Keratinocyte (primary cell): ENCODE results near the gene SSX2IP. TPM values are rescaled to one million over a fixed set of nuclear protein-coding genes. Genes with fewer than 3 reads are reported as not detected.
"Not testable (repeated sequence)": the region's sequence is repeated elsewhere in the genome, so short reads cannot be mapped to it uniquely, and the experiment has no call there.

Source experiments
- DNase-seq: peaks from one replicate; pipeline ENCODE4 v3.0.0-alpha.2; 2011; ENCODE audit warnings: low read depth, missing footprints, low spot score
- FAIRE-seq: peaks from 2 replicates; lab custom pipeline; 2011; peaks lifted over from hg19 to GRCh38; lab: Jason Lieb, UNC
- H2AFZ ChIP-seq: 2 replicates; pipeline ENCODE4 v1.6.0; 2012; ENCODE audit warnings: low read length, control low read depth, inconsistent platforms; ENCODE audit not compliant: control insufficient read depth
- H3K27ac ChIP-seq: 2 replicates; pipeline ENCODE4 v1.5.1; 2011; ENCODE audit warnings: low read length; ENCODE audit not compliant: control insufficient read depth, insufficient read depth
- H3K27me3 ChIP-seq: 3 replicates; pipeline ENCODE4 v1.6.0; 2011; ENCODE audit warnings: low read length; ENCODE audit not compliant: control insufficient read depth, insufficient read depth; ENCODE audit errors: extremely low read depth
- H3K36me3 ChIP-seq, 2 experiments: 2 replicates in 1 of 2; 3 replicates in 1 of 2; pipeline ENCODE4 v1.5.1; 2011; ENCODE audit warnings: low read length in 2 of 2, mild to moderate bottlenecking in 1 of 2; ENCODE audit not compliant: control insufficient read depth in 2 of 2, insufficient read depth in 2 of 2; ENCODE audit errors: extremely low read depth in 1 of 2
- H3K4me1 ChIP-seq: 3 replicates; pipeline ENCODE4 v1.5.1; 2011; ENCODE audit warnings: low read length; ENCODE audit not compliant: control insufficient read depth, insufficient read depth; ENCODE audit errors: extremely low read depth
- H3K4me2 ChIP-seq: 3 replicates; pipeline ENCODE4 v1.6.0; 2011; ENCODE audit warnings: low read depth, low read length; ENCODE audit not compliant: control insufficient read depth, insufficient read depth; ENCODE audit errors: extremely low read depth
- H3K4me3 ChIP-seq, 3 experiments: fragments of 200-600 bp in 1 of 3; sonication (generic) in 1 of 3; 2 replicates in 2 of 3; 3 replicates in 1 of 3; pipeline ENCODE4 v1.5.1; 2011 to 2016; ENCODE audit warnings: low read length in 3 of 3, mild to moderate bottlenecking in 3 of 3, control low read depth in 2 of 3, inconsistent platforms in 1 of 3, low read depth in 1 of 3, mixed read lengths in 1 of 3, mixed run types in 1 of 3, moderate library complexity in 1 of 3; ENCODE audit not compliant: control insufficient read depth in 2 of 3, insufficient read depth in 2 of 3; ENCODE audit errors: extremely low read depth in 1 of 3
- H3K79me2 ChIP-seq: 2 replicates; pipeline ENCODE4 v1.6.0; 2012; ENCODE audit warnings: low read length; ENCODE audit not compliant: control insufficient read depth, insufficient read depth
- H3K9ac ChIP-seq: 3 replicates; pipeline ENCODE4 v1.6.0; 2011; ENCODE audit warnings: low read length; ENCODE audit not compliant: control insufficient read depth, insufficient read depth; ENCODE audit errors: extremely low read depth
- H3K9me1 ChIP-seq: 3 replicates; pipeline ENCODE4 v1.6.0; 2011; ENCODE audit warnings: low read length; ENCODE audit not compliant: control insufficient read depth, insufficient read depth; ENCODE audit errors: extremely low read depth
- H3K9me3 ChIP-seq: 2 replicates; pipeline ENCODE4 v1.5.1; 2012; ENCODE audit warnings: low read depth, low read length; ENCODE audit not compliant: control insufficient read depth
- H4K20me1 ChIP-seq: 3 replicates; pipeline ENCODE4 v1.6.0; 2011; ENCODE audit warnings: low read length; ENCODE audit not compliant: control insufficient read depth, insufficient read depth; ENCODE audit errors: extremely low read depth
- CTCF ChIP-seq, 3 experiments: IDR thresholded peaks in 1 of 3; conservative IDR thresholded peaks in 1 of 3; optimal IDR thresholded peaks in 1 of 3; 2 replicates in 2 of 3; 3 replicates in 1 of 3; pipeline versions ENCODE3 to v1.5.1; 2011; ENCODE audit warnings: low read length in 3 of 3, mild to moderate bottlenecking in 3 of 3, moderate library complexity in 2 of 3, control low read depth in 1 of 3, inconsistent platforms in 1 of 3; ENCODE audit not compliant: insufficient read depth in 2 of 3; ENCODE audit errors: extremely low read depth in 1 of 3
- EZH2 ChIP-seq: IDR thresholded peaks from one replicate; pipeline ENCODE4 v1.6.1; 2012; ENCODE audit warnings: inconsistent platforms, mild to moderate bottlenecking, low read length, moderate library complexity
- dilution Hi-C: fragments of 300-500 bp; cut with MboI; formaldehyde crosslinking; loops from one replicate; pipeline ENCODE4 v1.7.0; 2020; ENCODE audit warnings: low sequenced_read_pairs; ENCODE audit not compliant: extremely low pct_ligation_motif_present
- polyA plus RNA-seq, 5 experiments: library from polyadenylated mRNA; depleted of rRNA in 3 of 5; stranded (reverse) in 3 of 5; stranded (forward) in 1 of 5; unstranded in 1 of 5; fragments of >200 nt; gene quantifications; 1 replicate in 1 of 5; 2 replicates in 3 of 5; 3 replicates in 1 of 5; pipeline versions ENCODE4 v1.2.1 to v1.2.3, GENCODE V29; 2011 to 2012; ENCODE audit warnings: missing spikeins in 2 of 5, low read depth in 1 of 5, low replicate concordance in 1 of 5

Gene SSX2IP
- polyA plus RNA-seq, 1 donor (not counting 4 experiments of a cell fraction or from before 2014, with no cell fraction given), result 13.0 TPM

GRCh38 chr1:84597011-84597410 lies 93.2 kb downstream of the SSX2IP start:
- no peaks in the 10 kb centered on the region for H3K9me1 ChIP-seq
- H3K9ac ChIP-seq, result no peak overlapping the region
- H3K4me3 ChIP-seq, result no peak overlapping the region
- H3K4me1 ChIP-seq, result peaks cover 16% of the 10 kb centered on the region
- H3K4me2 ChIP-seq, result no peak overlapping the region
- no peaks in the 10 kb centered on the region for H3K9me3 ChIP-seq
- dilution Hi-C loops, result no loop called here
- no peaks in the 10 kb centered on the region for H4K20me1 ChIP-seq
- DNase-seq, result no peak
- H2AFZ ChIP-seq, result no peak overlapping the region
- H3K79me2 ChIP-seq, result no peaks in the 10 kb centered on the region
- no peaks in the 10 kb centered on the region for H3K36me3 ChIP-seq
- no peaks in the 10 kb centered on the region for H3K27me3 ChIP-seq
- no peak overlapping the region for H3K27ac ChIP-seq
- TF ChIP-seq EZH2 (no peak), CTCF (optimal IDR thresholded peaks at IDR 0.05 in 1 of 3, IDR thresholded peaks at IDR 0.05 in 1 of 3, conservative IDR thresholded peaks at IDR 0.05 in 1 of 3; ENCODE audit: extremely low read depth in 1 of 3, insufficient read depth in 2 of 3, low read length in 3 of 3) (no peak)
- no peak for FAIRE-seq

- H3K9ac ChIP-seq, H3K4me2 ChIP-seq, H3K79me2 ChIP-seq, FAIRE-seq, H3K9me1 ChIP-seq, H3K9me3 ChIP-seq, H3K27me3 ChIP-seq, H3K4me3 ChIP-seq, dilution Hi-C loops, H3K36me3 ChIP-seq, H2AFZ ChIP-seq, H3K27ac ChIP-seq, H4K20me1 ChIP-seq, DNase-seq: not testable (repeated sequence)
- peaks cover 14% of the 10 kb centered on the region for H3K4me1 ChIP-seq
These were observed 95.3 kb downstream of the SSX2IP start for GRCh38 chr1:84594959-84595358.

Other genes starting within 250 kb of the SSX2IP start
- 31.7 to 57.8 TPM (median 34.0 TPM) in 3 replicates for gene RPF1, start 211.2 kb downstream of the SSX2IP start, polyA plus RNA-seq
- gene SPATA1, start 184.1 kb downstream of the SSX2IP start, polyA plus RNA-seq, result 0.21 to 0.45 TPM (median 0.25 TPM) in 3 replicates
- gene GNG5, start 183.9 kb downstream of the SSX2IP start, polyA plus RNA-seq, result 126 to 167 TPM (median 132 TPM) in 3 replicates
- gene CTBS, start 116.0 kb downstream of the SSX2IP start, polyA plus RNA-seq, result 11.7 to 16.7 TPM (median 13.7 TPM) in 3 replicates
- gene LPAR3, start 202.7 kb upstream of the SSX2IP start, polyA plus RNA-seq, result 39.2 to 43.2 TPM (median 42.1 TPM) in 3 replicates